GM19467 (cell line): ENCODE measurements around the gene ATXN2.
"Not testable (repeated sequence)": the region's sequence is repeated elsewhere in the genome, so short reads cannot be mapped to it uniquely, and the experiment has no call there.

Experiments used
- ATAC-seq: cut with Tn5 transposase; IDR thresholded peaks from one replicate; pipeline ENCODE4 v1.9.1; 2021; ENCODE audit warnings: mild to moderate bottlenecking, moderate library complexity; ENCODE audit not compliant: unreplicated experiment

Gene ATXN2

DNA sequence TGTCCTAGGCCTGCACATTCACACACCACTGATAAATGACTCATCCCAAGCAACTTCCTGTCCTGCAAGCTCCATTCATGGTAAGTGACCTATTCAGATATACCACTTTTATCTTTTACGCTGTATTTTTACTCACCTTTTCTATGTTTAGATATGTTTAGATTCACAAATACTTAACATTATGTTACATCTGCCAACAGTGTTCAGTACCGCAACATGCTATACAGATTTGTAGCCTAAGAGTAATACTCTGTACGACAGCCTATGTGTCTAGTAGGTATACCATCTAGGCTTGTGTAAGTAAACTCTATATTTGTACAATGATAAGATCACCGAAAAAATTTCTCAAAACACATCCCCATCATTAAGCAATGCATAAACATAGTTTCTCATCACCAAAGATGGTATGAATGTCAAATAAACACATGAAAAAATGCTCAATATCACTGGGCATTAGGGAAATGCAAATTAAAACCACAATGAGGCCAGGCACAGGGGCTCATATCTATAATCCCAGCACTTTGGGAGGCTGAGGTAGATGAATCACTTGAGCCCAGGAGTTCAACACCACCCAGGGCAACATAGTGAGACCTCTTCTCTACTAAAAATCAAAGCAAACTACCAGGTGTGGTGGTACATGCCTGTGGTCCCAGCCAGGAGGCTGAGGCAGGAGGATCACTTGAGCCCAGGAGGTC, 20.7 kb downstream of the ATXN2 start:
- no peak for ATAC-seq

DNA sequence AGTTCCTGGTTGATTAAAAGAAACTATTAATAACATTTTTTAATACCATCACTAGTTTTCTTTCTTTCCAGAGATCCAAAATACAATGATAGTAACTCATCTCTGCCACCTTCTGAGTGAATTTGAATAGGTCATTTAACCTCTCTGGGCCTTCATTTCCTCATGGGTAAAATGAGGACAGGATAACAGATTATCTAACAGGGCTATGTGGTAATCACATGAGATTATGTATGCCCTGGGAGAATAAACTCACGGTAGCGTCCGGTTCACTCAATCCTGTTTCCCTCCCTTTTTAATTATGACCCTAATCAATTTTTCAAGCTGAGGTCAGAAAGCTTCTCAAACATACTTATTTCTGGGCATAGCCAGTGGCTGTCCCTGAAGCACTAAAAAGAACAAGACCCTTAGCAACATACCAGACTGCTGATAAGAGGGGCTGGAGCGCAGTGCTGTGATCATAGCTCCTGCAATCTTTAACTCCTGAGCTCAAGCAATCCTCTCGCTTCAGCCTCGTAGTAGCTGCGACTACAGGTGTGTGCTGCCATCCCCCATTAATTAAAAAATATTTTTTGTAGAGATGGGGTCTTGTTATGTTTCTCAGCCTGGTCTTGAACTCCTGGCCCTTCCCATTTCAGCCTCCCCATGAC, 24.2 kb downstream of the ATXN2 start:
- no peak for ATAC-seq

GRCh38 chr12:111573476-111573875, 25.6 kb downstream of the ATXN2 start:
- ATAC-seq, result no peak

- ATAC-seq, result no peak
Observed at GRCh38 chr12:111570084-111570961, 28.8 kb downstream of the ATXN2 start.

GRCh38 chr12:111569363-111570083, 29.6 kb downstream of the ATXN2 start:
- ATAC-seq, result no peak

DNA sequence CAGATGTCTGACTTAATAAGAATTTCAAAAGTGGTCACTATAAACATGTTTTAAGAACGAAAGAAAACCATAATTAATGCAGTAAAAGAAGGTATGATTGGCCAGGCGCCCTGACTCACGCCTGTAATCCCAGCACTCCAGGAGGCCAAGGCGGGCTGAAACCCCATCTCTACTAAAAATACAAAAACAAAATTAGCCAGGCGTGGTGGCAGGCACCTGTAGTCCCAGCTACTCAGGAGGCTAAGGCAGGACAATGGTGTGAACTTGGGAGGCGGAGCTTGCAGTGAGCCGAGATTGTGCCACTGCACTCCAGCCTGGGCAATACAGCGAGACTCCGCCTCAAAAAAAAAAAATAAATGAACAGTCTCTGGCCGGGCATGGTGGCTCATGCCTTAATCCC, 38.3 kb downstream of the ATXN2 start:
- ATAC-seq, result not testable (repeated sequence)

GRCh38 chr12:111558107-111558376, 41.1 kb downstream of the ATXN2 start:
- no peak for ATAC-seq

DNA sequence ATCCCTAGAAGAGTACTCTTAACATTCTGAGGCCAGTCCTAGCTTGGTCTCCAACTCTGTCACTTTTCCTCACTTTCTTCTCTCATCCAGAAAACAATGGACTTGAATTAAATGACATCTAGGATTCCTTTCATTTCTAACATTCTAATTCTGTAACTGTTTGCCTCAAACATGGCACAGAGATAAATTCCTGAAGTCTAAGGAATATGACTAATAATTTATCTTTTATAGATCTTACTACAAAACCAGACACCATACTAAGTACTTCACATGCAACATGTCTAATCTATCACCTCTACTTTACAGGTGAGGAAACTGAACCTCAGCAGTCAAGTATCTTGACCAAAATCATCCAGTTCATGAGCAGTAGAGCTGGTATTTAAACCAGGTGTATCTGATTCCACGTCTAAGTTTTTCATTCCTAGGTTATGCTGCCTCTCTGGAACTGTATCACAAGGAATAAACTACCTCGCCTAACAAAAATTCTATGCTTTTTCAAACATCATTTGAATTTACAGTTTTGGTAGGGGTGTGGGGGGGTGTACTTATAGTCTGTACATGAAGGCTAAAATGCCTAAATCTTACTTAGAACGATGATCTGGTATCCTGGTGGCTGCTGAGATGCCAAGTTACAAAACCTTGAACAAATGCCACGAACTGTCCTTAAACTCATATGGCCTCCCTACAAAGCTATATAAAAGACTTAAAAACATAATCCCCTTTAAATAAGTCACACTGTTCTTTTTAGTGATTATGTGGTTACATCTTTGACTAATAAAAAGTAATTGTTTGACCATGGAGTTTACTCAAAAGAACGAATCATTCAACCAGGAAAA, 41.6 kb downstream of the ATXN2 start:
- no peak for ATAC-seq

GRCh38 chr12:111556676-111557075, 42.4 kb downstream of the ATXN2 start:
- ATAC-seq, result no peak

GRCh38 chr12:111555313-111555712, 43.8 kb downstream of the ATXN2 start:
- not testable (repeated sequence) for ATAC-seq

DNA sequence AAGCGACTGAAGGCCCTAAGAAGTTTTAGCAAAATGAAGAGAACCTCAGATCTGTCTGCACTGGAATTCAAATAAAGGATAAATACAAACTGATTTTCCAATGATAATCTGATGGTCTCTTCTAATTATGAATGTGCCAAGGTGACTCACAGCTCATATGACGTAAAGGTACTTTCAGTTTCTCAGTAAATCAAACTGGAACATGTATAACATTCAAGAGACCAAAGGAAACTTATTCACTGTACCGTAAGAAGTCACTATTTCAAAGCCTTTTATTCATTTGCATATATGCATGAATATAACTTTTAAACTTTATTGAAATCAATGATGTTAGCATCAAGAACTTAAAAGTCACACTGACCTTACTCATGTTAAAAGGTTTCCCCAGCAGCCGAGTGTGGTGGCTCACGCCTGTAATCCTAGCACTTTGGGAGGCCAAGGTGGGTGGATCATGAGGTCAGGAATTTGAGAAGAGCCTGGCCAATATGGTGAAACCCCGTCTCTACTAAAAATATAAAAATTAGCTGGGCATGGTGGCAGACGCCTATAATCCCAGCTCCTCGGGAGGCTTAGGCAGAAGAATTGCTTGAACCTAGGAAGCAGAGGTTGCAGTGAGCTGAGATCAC, 52.2 kb downstream of the ATXN2 start:
- ATAC-seq, result no peak

GRCh38 chr12:111546171-111546570, 52.9 kb downstream of the ATXN2 start:
- ATAC-seq, result no peak

- ATAC-seq, result no peak
Observed at GRCh38 chr12:111544032-111544431, 55.1 kb downstream of the ATXN2 start.

GRCh38 chr12:111532751-111533150, 66.4 kb downstream of the ATXN2 start:
- no peak for ATAC-seq

DNA sequence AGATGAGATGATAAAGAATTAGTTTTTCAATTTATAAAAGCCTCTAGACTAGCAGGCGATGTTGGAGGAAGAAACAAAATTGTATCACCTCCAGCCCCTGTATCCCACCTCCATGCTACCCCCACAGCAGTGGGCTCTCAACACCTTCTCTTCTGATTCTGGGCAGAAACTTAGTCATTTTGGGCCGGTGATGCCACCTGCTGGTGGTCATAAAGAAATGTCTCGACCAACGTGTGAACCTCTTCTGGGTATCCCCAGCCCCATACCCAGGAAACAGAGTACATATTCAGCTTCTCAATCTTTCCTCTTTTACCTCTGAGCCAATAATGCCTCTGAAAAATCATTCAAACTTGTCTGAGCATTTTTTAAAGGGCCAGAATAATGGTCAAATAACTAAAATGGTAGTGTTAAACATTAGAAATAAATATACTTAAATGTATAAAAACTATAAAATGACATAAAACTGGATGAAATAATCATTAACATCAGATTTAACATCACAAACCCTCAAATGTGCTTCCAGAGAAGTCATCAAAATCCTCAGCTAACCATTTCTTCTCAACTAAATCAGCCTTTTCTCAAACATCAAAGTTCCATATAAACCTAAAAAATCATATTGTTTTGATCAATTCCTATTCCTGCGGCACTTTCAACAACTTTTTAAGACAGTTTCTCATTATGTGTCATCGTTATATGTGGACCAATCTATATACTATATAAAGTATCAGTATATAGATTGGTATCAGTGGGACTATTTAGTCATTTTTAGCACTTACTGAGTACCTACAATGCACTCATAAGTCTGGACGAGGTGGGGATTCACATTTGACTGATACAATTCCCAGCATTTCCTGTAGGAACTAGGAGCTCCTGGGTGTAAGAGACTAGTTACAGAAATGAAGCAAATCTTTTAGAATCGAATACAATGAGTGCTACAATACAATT, 69.4 kb downstream of the ATXN2 start:
- no peak for ATAC-seq

GRCh38 chr12:111523587-111524167, 75.4 kb downstream of the ATXN2 start:
- no peak for ATAC-seq

DNA sequence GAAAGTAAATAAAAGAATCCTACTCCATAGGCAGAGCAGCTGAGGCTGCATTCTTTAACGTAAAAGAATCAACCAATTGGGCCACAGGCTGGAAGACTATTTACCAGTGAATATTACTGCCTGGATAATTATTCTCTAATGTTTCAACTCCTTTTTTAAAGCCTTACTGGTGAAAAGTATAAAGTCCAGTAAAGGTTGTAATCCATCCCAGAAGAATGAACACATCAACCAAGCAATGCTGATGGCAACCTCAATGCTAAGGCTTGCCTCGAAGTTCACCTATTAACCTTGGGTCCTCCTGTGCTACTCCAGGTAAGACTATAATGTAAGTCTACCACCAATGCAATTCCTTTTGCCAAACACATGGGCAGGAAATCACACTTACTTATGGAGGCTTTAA, 77.3 kb downstream of the ATXN2 start:
- ATAC-seq, result no peak

DNA sequence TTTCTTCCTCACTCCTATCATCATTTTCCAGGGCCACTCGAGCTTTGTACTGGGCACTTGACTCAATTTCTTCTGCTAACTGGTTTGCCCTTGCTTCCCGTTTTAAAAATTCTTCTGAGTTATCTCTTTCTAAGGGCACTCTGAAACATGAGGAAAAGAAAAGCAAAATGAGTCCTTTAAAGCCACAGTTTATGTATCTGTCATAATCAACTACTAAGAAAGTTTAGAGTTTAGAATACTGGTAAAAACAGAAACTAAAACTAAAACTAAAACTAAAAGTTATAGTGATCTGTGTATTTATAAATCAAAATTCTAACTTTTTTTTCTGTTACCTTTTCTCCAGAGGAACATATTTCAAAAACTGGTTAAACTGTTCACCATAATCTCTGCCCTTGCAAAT, 79.2 kb downstream of the ATXN2 start:
- ATAC-seq, result no peak

DNA sequence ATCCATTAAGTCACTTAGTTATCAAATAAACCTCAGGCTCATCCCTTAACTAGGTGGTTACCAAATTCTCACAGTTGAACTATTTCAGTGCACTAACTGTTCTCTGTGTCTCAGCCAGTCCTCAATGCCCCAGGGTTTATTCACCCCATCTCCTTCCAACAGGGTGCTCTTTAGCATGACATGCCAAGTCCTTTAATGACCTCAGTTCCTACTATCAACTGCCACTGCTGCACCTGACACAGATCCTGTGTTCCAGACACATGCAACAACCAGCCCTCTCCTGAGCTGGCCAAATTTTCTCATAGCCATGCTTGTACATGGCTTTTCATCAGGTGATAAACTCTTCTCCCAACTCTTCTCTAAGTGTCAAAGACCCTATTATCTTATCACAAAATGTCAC, 80.0 kb downstream of the ATXN2 start:
- ATAC-seq, result no peak
